Measurements from ENCODE around the gene NFIA.
"Not testable (repeated sequence)": the region's sequence is repeated elsewhere in the genome, so short reads cannot be mapped to it uniquely, and the experiment has no call there.

The NFIA gene

GRCh38 chr1:61446531-61446991 lies 364.2 kb downstream of the NFIA start:
- FAIRE-seq: no peak

- FAIRE-seq: no peak
These were observed 365.0 kb downstream of the NFIA start for GRCh38 chr1:61447106-61447967.

GRCh38 chr1:61447968-61448430 lies 365.6 kb downstream of the NFIA start:
- no peak for FAIRE-seq

GRCh38 chr1:61448914-61449313 lies 366.6 kb downstream of the NFIA start:
- FAIRE-seq: no peak

- no peak for FAIRE-seq
These were observed 367.0 kb downstream of the NFIA start for GRCh38 chr1:61449410-61449809.

GRCh38 chr1:61450454-61450853 lies 368.1 kb downstream of the NFIA start:
- FAIRE-seq: no peak

GRCh38 chr1:61450872-61451571 lies 368.7 kb downstream of the NFIA start:
- FAIRE-seq: no peak

- no peak for FAIRE-seq
These were observed 369.2 kb downstream of the NFIA start for GRCh38 chr1:61451572-61451968.

- no peak for FAIRE-seq
These were observed 370.0 kb downstream of the NFIA start for GRCh38 chr1:61452176-61453035.

- peak; percentile 96 for FAIRE-seq
These were observed 371.0 kb downstream of the NFIA start for GRCh38 chr1:61453111-61453961.

- no peak for FAIRE-seq
These were observed 373.0 kb downstream of the NFIA start for GRCh38 chr1:61455400-61455799.

- FAIRE-seq: no peak
These were observed 375.2 kb downstream of the NFIA start for GRCh38 chr1:61457526-61458040.

GRCh38 chr1:61459345-61459744 lies 377.0 kb downstream of the NFIA start:
- FAIRE-seq: no peak

GRCh38 chr1:61460191-61460590 lies 377.8 kb downstream of the NFIA start:
- no peak for FAIRE-seq

GRCh38 chr1:61461406-61462384 lies 379.3 kb downstream of the NFIA start:
- FAIRE-seq: peak; percentile 26

GRCh38 chr1:61462628-61463027 lies 380.3 kb downstream of the NFIA start:
- no peak for FAIRE-seq

- no peak for FAIRE-seq
These were observed 380.9 kb downstream of the NFIA start for GRCh38 chr1:61463220-61463619.

- not testable (repeated sequence) for FAIRE-seq
These were observed 385.5 kb downstream of the NFIA start for GRCh38 chr1:61467836-61468235.

GRCh38 chr1:61469365-61469764 lies 387.0 kb downstream of the NFIA start:
- FAIRE-seq: no peak

- no peak for FAIRE-seq
These were observed 390.5 kb downstream of the NFIA start for GRCh38 chr1:61472876-61473275.
